Measurements from ENCODE around the gene IMMP2L. TPM values are rescaled to one million over a fixed set of nuclear protein-coding genes. Genes with fewer than 3 reads are reported as not detected.

IMMP2L gene
- total and polyA plus RNA-seq, 4 donors, result 9.2 to 34.7 (median 11.1) TPM

DNA sequence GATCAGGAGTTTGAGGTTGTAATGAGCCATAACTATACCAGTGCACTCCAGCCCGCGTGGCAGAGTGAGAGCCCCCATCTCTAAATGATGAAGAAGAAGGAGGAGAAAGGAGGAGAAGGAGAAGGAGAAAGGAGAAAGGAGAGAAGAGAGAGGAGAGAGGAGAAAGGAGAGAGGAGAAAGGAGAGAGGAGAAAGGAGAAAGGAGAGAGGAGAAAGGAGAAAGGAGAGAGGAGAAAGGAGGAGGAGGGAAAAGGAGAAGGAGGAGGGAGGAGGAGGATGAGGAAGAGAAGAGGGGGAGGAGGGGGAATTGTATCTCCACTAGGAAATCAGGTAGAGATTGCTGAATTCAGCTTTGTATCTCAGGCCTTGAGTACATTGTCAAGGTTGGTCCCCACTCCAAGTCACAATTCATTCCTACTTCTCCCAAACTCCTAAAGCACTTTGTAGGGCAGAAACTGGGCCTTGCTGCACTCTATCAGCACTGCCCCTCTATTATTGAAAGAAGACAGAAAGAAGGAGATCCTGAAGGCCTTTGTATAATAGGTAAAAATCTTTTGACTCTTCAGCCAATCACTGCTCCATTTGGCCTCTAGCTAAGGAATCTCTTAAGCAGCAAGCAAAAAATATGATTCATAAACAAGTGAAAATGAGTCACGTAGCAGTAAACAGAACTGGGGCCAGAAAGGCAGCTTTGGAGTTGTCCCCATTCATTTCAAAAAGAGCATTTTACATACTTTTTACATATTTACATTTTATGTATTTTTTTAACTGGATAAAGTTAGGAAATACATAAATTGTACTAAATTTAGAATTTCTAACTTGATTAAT is 178.0 kb downstream of the IMMP2L start:
- WGBS, 2 donors, result 90 to 91% methylated on average over 3 of the region's 3 CpGs
- H3K4me3 ChIP-seq, result no peak overlapping the region
- no peak for ATAC-seq (ENCODE audit: insufficient read depth, low FRiP score)
- H3K9ac ChIP-seq (ENCODE audit: insufficient read depth in 1 of 2, low read length in 2 of 2), result no peak overlapping the region
- H3K4me1 ChIP-seq (ENCODE audit: control insufficient read depth in 5 of 5, insufficient read depth in 5 of 5, low read length in 5 of 5), result no peaks in the 10 kb centered on the region
- TF ChIP-seq, protein P1, sequence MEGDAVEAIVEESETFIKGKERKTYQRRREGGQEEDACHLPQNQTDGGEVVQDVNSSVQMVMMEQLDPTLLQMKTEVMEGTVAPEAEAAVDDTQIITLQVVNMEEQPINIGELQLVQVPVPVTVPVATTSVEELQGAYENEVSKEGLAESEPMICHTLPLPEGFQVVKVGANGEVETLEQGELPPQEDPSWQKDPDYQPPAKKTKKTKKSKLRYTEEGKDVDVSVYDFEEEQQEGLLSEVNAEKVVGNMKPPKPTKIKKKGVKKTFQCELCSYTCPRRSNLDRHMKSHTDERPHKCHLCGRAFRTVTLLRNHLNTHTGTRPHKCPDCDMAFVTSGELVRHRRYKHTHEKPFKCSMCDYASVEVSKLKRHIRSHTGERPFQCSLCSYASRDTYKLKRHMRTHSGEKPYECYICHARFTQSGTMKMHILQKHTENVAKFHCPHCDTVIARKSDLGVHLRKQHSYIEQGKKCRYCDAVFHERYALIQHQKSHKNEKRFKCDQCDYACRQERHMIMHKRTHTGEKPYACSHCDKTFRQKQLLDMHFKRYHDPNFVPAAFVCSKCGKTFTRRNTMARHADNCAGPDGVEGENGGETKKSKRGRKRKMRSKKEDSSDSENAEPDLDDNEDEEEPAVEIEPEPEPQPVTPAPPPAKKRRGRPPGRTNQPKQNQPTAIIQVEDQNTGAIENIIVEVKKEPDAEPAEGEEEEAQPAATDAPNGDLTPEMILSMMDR (IDR thresholded peaks at IDR 0.05; ENCODE audit: control extremely low read depth, extremely low read depth), result no peak
- no peaks in the 10 kb centered on the region for H3K27me3 ChIP-seq (ENCODE audit: control insufficient read depth in 3 of 3, insufficient read depth in 3 of 3, low read length in 2 of 3)
- DNase-seq, result no peak
- no peaks in the 10 kb centered on the region for H3K9me3 ChIP-seq (ENCODE audit: control insufficient read depth in 4 of 4, insufficient read depth in 3 of 4, low read length in 3 of 4)
- H3K36me3 ChIP-seq (ENCODE audit: control insufficient read depth in 4 of 4, insufficient read depth in 4 of 4, low read length in 4 of 4), result no peaks in the 10 kb centered on the region
- H3K27ac ChIP-seq (ENCODE audit: low read depth in 1 of 2, low read length in 1 of 2), result no peak overlapping the region

DNA sequence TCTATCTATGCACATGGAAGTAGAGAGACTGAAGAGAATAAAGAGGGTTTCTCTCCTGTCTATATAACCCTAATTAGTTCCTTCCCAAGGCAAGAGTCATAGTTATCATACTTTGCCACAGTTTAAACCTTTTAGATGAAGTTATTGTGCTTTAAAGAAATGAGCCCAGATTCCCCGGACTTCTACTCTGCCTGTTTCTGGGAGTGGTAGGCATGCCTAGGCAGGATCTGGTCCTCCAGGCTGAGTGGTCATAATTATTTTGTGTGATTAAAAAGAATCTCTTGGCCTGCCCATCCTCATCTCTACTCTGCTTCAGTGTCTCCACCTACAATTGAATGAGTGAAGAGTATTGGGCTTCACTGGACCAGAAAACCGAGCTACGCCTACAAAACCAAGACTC is 179.2 kb downstream of the IMMP2L start:
- TF ChIP-seq, protein P1 (IDR thresholded peaks at IDR 0.05; ENCODE audit: control extremely low read depth, extremely low read depth), result no peak
- no peak overlapping the region for H3K4me3 ChIP-seq
- WGBS, 2 donors, result 96 to 100% methylated on average over 3 of the region's 3 CpGs
- H3K9me3 ChIP-seq (ENCODE audit: control insufficient read depth in 4 of 4, insufficient read depth in 3 of 4, low read length in 3 of 4), result no peaks in the 10 kb centered on the region
- H3K27ac ChIP-seq (ENCODE audit: low read depth in 1 of 2, low read length in 1 of 2), result no peak overlapping the region
- no peaks in the 10 kb centered on the region for H3K36me3 ChIP-seq (ENCODE audit: control insufficient read depth in 4 of 4, insufficient read depth in 4 of 4, low read length in 4 of 4)
- DNase-seq (no peak), ATAC-seq (ENCODE audit: insufficient read depth, low FRiP score) (no peak)
- no peaks in the 10 kb centered on the region for H3K4me1 ChIP-seq (ENCODE audit: control insufficient read depth in 5 of 5, insufficient read depth in 5 of 5, low read length in 5 of 5)
- H3K9ac ChIP-seq (ENCODE audit: insufficient read depth in 1 of 2, low read length in 2 of 2), result no peak overlapping the region
- H3K27me3 ChIP-seq (ENCODE audit: control insufficient read depth in 3 of 3, insufficient read depth in 3 of 3, low read length in 2 of 3), result no peaks in the 10 kb centered on the region

DNA sequence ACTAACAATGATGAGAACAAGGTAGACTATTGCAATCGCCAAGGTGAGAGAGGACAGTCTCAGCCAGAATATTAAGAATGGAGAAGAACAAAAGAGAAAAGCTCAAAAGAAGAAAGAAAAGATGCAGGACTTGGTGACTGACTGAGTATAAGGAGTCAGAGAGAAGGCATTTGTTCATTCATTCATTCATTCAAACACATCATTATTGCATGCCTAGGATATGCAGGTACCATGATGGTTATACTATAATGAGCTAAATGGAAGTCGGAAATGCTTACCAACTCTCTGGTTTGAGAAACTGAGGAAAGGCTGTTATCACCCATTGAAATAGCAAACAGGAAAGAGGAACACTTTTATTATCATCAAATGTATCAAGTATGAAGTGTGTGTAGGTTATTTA is 180.7 kb downstream of the IMMP2L start:
- TF ChIP-seq, protein P1 (IDR thresholded peaks at IDR 0.05; ENCODE audit: control extremely low read depth, extremely low read depth), result no peak
- no peaks in the 10 kb centered on the region for H3K36me3 ChIP-seq (ENCODE audit: control insufficient read depth in 4 of 4, insufficient read depth in 4 of 4, low read length in 4 of 4)
- DNase-seq, result no peak
- no peaks in the 10 kb centered on the region for H3K9me3 ChIP-seq (ENCODE audit: control insufficient read depth in 4 of 4, insufficient read depth in 3 of 4, low read length in 3 of 4)
- 90 to 98% methylated on average over 2 of the region's 2 CpGs for WGBS, 2 donors
- no peak overlapping the region for H3K9ac ChIP-seq (ENCODE audit: insufficient read depth in 1 of 2, low read length in 2 of 2)
- ATAC-seq (ENCODE audit: insufficient read depth, low FRiP score), result no peak
- no peaks in the 10 kb centered on the region for H3K27me3 ChIP-seq (ENCODE audit: control insufficient read depth in 3 of 3, insufficient read depth in 3 of 3, low read length in 2 of 3)
- H3K4me1 ChIP-seq (ENCODE audit: control insufficient read depth in 5 of 5, insufficient read depth in 5 of 5, low read length in 5 of 5), result no peaks in the 10 kb centered on the region
- no peak overlapping the region for H3K27ac ChIP-seq (ENCODE audit: low read depth in 1 of 2, low read length in 1 of 2)
- no peak overlapping the region for H3K4me3 ChIP-seq

Data from lung (tissue), 12 donors.